G401.6 (cell line): Measurements from ENCODE around the gene PIGQ.

ENCODE experiments used
- FAIRE-seq: peaks from 2 replicates; lab custom pipeline; 2012; peaks lifted over from hg19 to GRCh38; lab: Jason Lieb, UNC

Gene PIGQ

DNA sequence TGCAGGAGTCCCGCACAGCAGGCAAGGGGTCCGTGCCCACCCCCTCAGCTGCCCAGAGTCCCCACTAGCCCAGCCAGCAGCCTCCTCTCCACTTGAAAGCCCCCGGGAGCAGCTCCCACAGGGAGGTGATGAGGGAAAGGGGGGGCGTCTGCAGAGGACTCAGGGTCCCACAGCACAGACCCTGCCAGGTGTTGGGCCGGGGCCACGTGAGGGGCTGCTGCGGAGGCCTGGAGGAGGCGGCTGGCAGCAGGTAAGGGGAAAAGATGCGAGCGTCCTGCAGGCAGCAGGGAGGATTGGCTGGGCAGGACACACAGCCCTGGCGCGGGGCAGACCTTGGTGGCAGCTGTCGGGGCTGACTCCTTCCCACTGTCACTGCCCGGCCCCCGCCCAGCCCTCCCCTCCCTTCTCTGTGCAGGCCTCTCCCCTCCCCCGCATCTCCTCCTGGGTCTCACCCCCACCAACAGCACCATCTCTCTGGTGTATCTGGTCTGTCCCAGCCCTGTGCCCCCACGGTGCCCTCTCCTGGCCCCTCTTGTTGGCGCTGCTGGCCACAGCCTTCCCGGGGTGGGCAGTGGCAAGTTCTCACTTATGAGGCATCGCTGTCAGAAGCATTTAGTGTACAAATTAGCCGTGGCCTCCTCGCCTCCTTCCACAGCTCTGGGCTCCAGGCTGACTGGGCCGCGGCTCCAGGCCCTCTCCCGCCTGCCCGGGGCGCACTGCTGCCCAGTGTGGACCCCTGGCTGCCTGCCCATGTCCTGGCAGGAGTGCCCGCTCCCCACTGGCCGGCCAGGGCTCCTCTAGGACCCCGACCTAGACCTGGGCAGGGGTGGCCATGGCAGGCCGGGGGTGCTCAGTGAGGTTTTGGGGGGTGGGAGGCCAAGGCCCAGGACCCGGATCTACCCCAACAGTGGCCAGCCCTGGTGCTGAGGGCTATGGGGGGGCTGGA, 14.0 kb upstream of the PIGQ start:
- FAIRE-seq: no peak

DNA sequence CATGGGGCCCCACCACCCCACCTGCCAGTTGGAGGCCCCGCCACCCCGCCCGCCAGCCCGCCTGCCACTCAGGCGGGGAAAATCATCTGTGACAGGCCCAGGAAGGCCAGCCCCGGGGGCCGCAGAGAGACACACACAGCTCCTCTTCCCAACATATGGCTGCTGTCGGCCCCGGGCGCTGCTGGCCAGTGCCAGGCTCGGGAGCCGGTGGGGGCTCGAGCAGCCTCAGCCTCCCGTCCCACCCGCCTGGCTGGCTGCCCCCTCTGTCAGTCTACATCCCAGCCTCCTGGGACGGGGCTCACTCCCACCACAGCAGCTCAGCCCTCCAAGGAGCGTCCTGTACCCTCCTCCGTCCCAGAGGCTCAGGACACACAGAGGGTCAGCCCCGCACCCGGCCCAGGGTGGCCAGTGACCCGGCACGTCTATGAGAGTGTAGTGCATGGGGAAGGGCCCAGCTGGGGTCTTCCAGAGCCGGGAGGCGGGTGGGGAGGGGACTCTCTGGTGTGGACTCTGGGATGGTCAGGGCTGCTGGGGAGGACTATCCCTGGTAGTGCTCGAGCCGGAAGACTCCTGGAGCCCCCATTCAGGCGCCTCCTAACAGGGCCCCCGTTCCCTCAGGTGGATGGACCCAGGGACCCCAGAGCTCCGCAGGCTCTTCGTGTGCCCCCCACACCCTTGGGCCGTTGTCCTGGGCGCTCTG, 13.1 kb upstream of the PIGQ start:
- FAIRE-seq: no peak

DNA sequence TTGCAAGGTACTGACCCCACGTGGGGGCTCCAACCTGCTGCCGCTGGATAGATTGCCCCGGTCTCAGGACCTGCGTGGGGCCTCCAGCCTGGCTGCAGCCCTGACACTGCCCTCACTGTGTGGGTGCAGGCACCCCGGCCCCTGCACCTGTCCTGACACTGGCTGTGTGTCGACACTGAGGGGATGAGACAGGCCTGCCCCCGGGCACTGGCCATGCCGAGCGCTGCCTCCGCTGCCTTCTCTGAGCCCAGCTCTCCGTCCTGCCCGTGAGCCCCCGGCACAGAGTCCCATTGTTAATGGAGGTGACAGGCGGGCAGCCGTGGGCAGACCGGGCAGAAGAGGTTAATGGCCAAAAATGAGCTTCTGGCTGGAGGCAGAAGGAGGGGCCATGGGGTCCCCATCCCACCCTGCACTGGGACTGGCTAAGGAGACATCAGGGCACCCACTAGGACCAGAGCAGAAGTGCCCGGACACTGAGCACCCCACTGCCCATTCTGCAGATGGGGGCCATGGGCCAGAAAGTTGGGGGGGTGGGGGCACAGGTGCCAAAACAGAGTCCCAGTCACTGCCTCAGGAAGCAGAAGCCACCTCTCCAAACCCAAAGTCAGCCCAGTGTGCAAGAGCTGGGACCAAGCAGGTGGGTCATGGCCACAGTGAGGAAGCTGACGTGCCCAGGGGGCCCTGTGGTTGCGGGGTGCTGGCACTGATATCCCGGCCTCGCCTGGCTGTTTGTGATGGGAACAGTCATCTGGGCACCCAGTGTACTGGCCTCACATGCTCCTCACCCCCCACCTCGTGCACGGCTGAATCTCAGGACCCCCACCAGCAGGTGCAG, 12.1 kb upstream of the PIGQ start:
- no peak for FAIRE-seq

DNA sequence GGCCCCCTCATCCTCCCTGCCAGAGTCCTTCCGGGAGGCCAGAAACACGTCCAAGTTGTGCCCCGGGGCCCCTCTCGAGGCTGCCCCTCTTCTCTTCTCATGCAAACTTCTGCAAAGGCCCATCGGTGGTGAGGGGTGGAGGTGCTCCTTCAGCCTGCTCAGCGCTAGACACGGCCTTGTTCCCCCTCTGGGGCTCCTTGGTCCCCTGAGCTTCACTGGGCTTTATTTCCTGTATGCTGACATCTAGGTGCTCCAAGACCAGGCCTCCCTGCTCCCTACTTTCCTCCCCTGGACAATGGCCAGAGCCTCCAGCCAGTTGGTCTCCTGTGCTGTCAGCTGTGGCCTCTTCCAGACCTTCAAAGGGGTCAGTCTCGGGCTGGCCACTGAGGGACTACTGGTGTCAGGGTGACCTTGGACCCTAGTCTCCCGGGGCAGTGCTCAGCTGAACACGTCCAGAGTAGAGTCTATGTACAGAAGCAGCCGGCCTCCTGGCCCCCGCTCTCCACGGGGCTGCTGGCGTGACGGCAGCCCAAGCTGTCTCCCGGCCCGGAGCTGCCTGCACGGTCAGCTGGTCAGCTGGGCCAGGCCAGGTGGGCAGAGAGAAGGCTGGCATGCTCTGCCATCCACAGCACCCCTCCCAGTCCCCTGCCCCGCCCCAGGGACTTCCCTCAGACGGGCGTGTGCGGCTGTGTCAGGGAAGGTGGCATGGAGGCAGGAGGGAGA, 11.3 kb upstream of the PIGQ start:
- no peak for FAIRE-seq

GRCh38 chr16:559021-559380, 10.8 kb upstream of the PIGQ start:
- FAIRE-seq: no peak

GRCh38 chr16:559411-560203, 10.2 kb upstream of the PIGQ start:
- no peak for FAIRE-seq

GRCh38 chr16:560204-560700, 9.5 kb upstream of the PIGQ start, which contains the start of gene PRR35:
Gene PRR35, plus strand, starts transcription at chr16:560394. Its CDS starts 2,901 bp downstream, at chr16:563295.
- FAIRE-seq: no peak

DNA sequence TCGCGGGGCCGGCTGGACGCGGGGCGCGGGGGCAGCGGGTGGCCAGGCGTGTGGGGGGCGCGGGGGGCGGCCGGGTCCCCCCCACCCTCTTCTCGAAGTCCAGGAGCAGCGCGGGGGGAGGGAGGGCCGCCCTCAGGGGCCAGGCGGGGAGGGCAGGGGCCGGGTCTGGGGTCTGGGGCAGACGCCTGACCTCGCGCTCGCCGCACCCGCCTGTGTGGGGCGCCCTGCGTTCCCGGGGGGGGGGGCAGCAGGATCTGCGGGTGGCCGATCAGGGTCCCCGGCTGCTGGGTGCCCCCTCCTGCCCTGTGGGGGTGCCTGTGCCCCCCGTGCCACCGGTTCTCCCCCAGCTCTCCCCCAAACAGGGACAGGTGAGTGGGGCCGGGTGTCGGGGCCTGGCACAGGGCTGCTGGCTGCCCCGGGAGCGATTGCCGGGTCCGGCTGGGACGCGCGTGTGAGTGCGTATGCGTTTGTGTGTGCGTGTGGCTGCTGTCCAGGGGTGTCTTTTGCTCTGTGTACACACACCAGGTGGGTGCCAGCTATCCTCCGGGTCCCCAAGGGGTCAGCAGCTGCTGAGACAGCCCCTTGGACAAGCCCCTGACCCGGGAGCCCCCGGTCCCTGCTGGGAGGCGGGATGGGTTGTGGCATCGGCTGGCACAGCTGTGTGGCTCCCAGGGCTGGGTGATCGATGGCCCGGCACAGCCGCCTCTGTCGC, 8.9 kb upstream of the PIGQ start:
- FAIRE-seq: no peak

GRCh38 chr16:561413-561794, 8.4 kb upstream of the PIGQ start:
- no peak for FAIRE-seq

DNA sequence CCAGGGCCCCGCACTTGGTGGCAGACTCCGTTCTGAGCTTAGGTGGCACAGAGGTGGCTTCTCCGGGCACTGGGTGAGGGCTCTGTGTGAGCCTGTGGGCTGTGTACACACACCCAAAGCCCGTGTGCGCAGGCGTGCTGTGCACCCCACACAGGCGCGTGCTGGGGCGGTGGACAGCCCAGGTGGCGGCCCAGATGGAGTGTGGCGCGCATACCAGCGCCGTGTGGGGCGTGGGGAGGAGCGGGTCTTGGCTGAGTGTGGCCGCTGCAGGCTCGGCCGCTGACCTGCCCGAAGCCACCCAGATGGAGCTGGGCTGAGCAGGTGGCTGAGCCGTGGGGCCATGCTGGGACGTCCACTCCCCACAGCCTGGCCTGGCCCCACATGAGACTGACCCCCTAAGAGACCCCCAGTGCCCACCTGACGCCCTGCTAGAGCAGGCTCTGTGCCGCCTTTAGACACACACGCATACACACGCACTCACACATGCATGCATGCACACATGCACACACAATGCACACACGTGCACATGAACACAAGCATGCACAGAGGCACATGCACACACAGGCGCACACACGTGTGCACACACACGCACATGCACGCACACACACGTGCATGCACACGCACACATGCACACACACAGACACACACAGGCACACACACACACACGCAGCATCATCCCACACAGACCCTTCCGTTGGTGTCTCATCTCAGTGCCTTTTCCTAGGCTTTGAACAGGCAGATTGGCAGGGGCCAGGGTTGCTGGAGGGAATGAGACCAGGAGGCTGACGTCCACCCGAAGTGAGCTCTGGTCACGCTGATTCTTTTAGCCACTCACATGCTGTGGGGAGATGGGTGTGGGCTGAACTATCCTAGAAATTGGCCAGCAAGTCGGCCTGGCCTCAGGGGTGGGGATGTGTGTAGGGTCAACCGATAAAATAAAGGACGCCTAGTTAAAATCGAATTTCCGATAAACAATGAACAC, 7.5 kb upstream of the PIGQ start:
- no peak for FAIRE-seq

DNA sequence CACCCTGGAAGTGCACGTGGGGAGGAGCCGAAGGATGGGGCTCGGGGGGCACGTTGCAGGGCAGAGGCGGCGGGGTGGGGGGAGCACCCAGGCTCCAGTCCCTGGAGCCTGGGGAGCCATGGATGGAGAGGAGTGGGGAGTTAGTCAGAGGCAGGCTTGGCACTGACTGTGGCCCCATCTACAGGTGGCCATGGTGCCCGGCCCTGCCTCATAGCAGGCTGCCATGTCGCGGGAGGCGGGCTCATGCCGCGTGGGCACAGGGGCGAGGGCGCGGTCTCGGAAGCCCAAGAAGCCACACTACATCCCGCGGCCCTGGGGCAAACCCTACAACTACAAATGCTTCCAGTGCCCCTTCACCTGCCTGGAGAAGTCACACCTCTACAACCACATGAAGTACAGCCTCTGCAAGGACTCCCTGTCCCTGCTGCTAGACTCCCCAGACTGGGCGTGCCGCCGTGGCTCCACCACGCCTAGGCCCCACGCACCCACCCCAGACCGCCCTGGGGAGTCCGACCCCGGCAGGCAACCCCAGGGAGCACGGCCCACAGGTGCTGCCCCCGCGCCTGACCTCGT, 6.6 kb upstream of the PIGQ start:
- FAIRE-seq: no peak

DNA sequence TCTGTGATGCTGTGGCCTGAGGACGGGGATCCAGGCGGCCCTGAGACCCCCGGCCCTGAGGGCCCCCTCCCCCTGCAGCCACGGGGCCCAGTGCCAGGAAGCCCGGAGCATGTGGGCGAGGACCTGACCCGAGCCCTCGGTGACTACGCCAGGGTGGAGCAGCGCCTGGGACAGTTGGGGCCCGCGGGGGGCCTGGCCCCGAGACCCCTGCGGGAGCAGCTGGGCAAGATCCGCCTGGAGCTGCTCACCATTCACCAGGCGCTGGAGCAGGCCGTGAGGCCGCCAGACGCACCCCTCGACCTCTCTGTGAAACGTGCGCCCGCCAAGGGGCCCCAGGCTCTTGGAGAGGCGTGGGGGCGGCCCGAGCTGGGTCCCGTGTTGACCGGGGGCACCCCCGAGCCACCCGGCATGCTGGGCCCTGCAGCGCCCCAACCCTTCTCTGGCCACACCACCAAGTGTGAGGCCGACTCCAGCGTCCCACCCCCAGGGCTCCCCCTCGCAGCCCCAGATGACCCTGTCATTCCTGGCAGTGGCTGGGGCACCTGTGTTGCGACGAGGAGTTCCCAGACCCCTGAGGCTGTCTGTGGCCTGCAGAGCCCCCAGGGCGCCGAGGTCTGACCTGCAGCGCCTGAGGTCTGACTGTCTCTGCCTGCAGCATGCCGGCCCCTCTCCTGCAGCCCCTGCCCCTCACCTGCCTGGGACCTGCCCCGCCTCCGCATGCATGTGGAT, 4.9 kb upstream of the PIGQ start:
- no peak for FAIRE-seq

- FAIRE-seq: no peak
These were observed 4.1 kb upstream of the PIGQ start for GRCh38 chr16:565419-566330.

- no peak for FAIRE-seq
These were observed 3.0 kb upstream of the PIGQ start, which contains the start of gene NHLRC4 for GRCh38 chr16:566475-567372. Gene NHLRC4, plus strand, starts transcription at chr16:567005. Its CDS starts 1,043 bp downstream, at chr16:568048.

GRCh38 chr16:567373-568256, 2.2 kb upstream of the PIGQ start:
- no peak for FAIRE-seq
